Sigmoid colon (tissue), 4 donors: Measurements from ENCODE around the gene AUTS2.

Source experiments
- EP300 ChIP-seq, 4 donors: sonication (generic); formaldehyde crosslinking; IDR thresholded peaks; one replicate each; pipeline ENCODE4 v1.6.1; 2017; ENCODE audit warnings: antibody characterized with exemption in 4 of 4
- POLR2AphosphoS5 ChIP-seq, 4 donors: sonication (generic); formaldehyde crosslinking; IDR thresholded peaks; one replicate each; pipeline ENCODE4 v1.6.1; 2017; ENCODE audit warnings: antibody characterized with exemption in 4 of 4

DNA sequence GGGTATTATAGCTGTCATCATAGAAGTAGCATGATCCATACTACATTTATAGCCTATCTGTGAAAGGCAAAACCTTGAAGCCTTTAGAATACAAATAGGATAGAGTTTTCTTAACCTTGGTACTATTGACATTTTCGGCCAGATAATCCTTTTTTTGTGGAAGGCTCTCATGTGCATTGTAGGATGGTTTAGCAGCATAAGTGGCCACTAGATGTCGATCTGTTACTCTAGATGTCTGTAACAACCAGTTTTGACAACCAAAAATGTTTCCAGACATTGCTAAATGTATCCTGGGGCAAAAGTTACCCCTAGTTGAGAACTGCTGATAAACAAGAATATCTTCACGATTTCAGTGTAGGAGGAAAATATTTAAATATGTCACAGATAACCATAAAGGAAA lies 1214.2 kb downstream of the AUTS2 start:
- TF ChIP-seq EP300 (IDR thresholded peaks at IDR 0.05): no peak
- TF ChIP-seq POLR2AphosphoS5 (IDR thresholded peaks at IDR 0.05): no peak
